ENCODE measurements around the gene BSN. TPM values are rescaled to one million over a fixed set of nuclear protein-coding genes. Genes with fewer than 3 reads are reported as not detected.

Gene BSN
- total RNA-seq, 4 donors from 2014 or later, result 0.04 to 0.36 (median 0.14) TPM

- TF ChIP-seq POLR2A (IDR thresholded peaks at IDR 0.05), result no peak
- TF ChIP-seq, protein P1, sequence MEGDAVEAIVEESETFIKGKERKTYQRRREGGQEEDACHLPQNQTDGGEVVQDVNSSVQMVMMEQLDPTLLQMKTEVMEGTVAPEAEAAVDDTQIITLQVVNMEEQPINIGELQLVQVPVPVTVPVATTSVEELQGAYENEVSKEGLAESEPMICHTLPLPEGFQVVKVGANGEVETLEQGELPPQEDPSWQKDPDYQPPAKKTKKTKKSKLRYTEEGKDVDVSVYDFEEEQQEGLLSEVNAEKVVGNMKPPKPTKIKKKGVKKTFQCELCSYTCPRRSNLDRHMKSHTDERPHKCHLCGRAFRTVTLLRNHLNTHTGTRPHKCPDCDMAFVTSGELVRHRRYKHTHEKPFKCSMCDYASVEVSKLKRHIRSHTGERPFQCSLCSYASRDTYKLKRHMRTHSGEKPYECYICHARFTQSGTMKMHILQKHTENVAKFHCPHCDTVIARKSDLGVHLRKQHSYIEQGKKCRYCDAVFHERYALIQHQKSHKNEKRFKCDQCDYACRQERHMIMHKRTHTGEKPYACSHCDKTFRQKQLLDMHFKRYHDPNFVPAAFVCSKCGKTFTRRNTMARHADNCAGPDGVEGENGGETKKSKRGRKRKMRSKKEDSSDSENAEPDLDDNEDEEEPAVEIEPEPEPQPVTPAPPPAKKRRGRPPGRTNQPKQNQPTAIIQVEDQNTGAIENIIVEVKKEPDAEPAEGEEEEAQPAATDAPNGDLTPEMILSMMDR (IDR thresholded peaks at IDR 0.05), result no peak
- H3K4me3 ChIP-seq (ENCODE audit: low read depth, poor library complexity, severe bottlenecking), result no peak overlapping the region
- WGBS, 2 donors, result 24 to 52% methylated on average over 5 of the region's 5 CpGs
- no peak for DNase-seq (ENCODE audit: low spot score in 2 of 2)
- intact Hi-C loops (cut with DNase I; ENCODE audit: low total_unique reads), result no loop called here
These were observed 114.6 kb downstream of the BSN start for GRCh38 chr3:49668861-49669260.

- 62 to 71% methylated on average over 3 of the region's 3 CpGs for WGBS, 2 donors
- no peak overlapping the region for H3K4me3 ChIP-seq (ENCODE audit: low read depth, poor library complexity, severe bottlenecking)
- intact Hi-C loops (cut with DNase I; ENCODE audit: low total_unique reads), result no loop called here
- no peak for DNase-seq (ENCODE audit: low spot score in 2 of 2)
- no peak for TF ChIP-seq POLR2A (IDR thresholded peaks at IDR 0.05)
These were observed 115.1 kb downstream of the BSN start for GRCh38 chr3:49669352-49669751.

DNA sequence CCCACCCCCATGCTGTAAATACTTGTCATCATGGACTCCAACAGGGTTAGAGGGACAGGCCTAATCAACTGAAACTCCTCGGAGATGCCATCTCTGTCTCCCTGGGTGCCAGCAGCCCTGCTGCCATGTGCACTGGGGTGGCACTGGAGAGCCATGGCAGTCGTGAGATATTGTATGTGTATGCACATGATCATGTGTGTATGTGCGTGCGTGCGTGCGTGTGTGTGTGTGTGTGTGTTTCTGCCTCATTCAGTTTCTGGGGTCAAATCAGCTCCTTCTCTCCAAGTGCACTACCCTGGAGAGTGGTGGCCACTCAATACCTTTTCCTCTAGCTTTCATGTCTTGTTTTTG lies 116.6 kb downstream of the BSN start:
- 69 to 73% methylated on average over 6 of the region's 6 CpGs for WGBS, 2 donors
- DNase-seq (ENCODE audit: low spot score in 2 of 2), result no peak
- TF ChIP-seq, protein P1 (IDR thresholded peaks at IDR 0.05), result no peak
- no peak for TF ChIP-seq POLR2A (IDR thresholded peaks at IDR 0.05)
- no peak overlapping the region for H3K4me3 ChIP-seq (ENCODE audit: low read depth, poor library complexity, severe bottlenecking)
- intact Hi-C loops (cut with DNase I; ENCODE audit: low total_unique reads), result loop anchor here (2.0 kb wide), 1 partner anchor 132 kb away; no protein-coding TSS in a partner anchor

DNA sequence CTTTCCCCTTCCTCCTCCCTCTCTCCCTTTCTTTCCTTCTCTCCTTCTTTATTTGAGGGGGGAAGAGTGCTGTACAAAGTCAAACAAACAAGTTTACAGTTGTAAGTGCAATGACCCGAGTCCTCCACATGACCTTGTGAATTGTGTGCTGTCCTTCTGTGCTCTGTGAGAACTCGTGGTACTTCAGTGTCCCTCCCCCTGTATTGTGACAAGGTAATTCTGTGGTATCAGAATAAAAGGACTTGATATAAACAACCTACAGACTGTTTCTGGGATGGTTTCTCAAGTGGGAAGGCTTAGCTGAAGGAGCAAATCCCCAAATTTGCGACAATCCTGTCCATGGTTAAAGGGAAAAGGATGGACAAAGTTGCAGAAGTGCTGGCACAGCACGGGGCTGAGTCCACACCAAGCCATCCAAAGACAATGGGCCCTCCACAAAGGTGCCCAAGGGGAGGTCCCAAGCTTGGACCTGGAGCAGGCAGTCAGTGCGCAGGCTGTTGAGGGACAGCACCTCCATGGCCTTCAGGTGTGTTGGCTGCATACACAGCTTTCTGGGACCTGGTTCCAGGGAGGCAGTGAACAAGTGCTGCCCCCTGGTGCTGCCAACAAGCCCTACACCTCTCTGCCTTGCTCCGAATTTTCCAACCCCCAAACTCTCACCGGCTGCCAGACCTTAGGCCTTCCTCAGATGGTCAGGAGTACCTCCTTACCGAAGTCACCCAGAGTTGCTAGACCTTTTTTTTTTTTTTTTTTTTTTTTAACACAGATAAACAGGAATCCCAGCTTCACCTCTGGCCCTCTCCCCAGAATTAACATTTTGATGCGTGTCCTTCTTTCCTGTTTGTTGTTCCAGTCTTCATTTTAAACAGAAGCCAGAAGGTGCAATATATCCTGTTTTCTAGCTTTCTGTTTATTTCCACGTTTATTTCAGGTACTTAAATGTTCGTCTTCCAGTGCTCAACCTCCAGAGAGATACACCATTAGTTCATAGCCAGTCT lies 117.3 kb downstream of the BSN start:
- intact Hi-C loops (cut with DNase I; ENCODE audit: low total_unique reads), result loop anchor here (2.0 kb wide), 1 partner anchor 133 kb away; no protein-coding TSS in a partner anchor
- DNase-seq (ENCODE audit: low spot score in 2 of 2), result peak; percentile 57 to 90
- no peak overlapping the region for H3K4me3 ChIP-seq (ENCODE audit: low read depth, poor library complexity, severe bottlenecking)
- TF ChIP-seq POLR2A (IDR thresholded peaks at IDR 0.05), result no peak
- TF ChIP-seq, protein P1 (IDR thresholded peaks at IDR 0.05), result peak in 1 of 3 donors; percentile 45
- WGBS, 2 donors, result 40 to 47% methylated on average over 11 of the region's 11 CpGs

- peak overlapping the region; percentile 67 for H3K4me3 ChIP-seq (ENCODE audit: low read depth, poor library complexity, severe bottlenecking)
- TF ChIP-seq, protein P1 (IDR thresholded peaks at IDR 0.05), result no peak
- TF ChIP-seq POLR2A (IDR thresholded peaks at IDR 0.05), result no peak
- WGBS, 2 donors, result 22 to 40% methylated on average over 7 to 13 of the region's 17 CpGs
- DNase-seq (ENCODE audit: low spot score in 2 of 2), result peak in 1 of 2 donors; percentile 22
- intact Hi-C loops (cut with DNase I; ENCODE audit: low total_unique reads), result no loop called here
These were observed 118.9 kb downstream of the BSN start for GRCh38 chr3:49673121-49673714.
